Inflammatory macrophage treated with lipopolysaccharide for 4 hours (primary cell): ENCODE results near the gene PHLDA3.

Experiments used
- DNase-seq: peaks from one replicate; pipeline ENCODE4 v3.0.0-alpha.2; 2020

Gene PHLDA3

GRCh38 chr1:201468844-201469644 lies at the start of gene PHLDA3:
Gene PHLDA3, minus strand, starts transcription at chr1:201469188. Its CDS starts 402 bp downstream, at chr1:201468786.
- DNase-seq: peak; percentile 60

DNA sequence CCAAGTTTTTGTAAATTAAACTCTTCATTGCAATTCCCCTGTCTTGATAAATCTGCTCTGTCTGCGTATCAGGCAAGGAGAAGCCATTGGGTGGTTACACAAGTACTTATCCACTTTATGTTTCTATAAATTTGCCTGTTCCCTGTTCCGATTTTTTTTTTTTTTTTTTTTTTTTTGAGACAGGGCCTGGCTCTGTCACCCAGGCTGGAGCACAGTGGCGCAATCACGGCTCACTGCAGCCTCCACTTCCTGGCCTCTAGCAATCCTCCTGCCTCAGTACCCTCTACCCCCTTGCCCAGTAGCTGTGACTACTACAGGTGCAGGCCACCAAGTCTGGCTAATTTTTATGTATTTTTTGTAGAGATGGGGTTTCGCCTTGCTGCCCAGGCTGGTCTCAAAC lies 49.1 kb upstream of the PHLDA3 start:
- peak; percentile 56 for DNase-seq

- no peak for DNase-seq
Measured at GRCh38 chr1:201517631-201518030, 48.6 kb upstream of the PHLDA3 start.

DNA sequence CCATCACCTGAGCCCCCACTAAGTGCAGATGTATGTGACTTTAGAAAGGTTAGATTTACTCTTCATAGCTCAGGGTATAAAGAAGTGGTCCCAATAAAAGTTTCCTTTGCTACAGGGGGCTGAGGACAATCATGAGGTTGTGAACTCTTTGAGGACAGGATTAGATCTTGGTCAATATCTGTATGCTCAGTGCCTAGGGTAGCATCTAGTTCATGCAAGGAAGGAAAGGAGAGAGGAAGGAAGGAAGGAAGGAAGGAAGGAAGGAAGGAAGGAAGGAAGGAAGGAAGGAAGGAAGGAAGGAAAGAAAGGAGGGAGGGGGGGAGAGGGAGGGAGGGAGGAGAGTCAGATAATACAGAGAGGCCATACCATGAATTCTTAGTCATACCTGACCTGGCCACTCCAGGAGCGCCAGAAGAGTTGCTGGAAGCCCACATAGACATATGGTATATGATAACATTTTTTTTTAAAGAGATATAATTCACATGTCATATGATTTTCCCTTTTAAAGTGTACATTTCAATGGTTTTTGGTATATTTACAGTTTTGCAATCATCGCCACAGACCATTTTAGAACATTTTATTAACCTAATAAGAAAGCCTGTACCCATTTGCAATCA lies 47.6 kb upstream of the PHLDA3 start:
- no peak for DNase-seq

DNA sequence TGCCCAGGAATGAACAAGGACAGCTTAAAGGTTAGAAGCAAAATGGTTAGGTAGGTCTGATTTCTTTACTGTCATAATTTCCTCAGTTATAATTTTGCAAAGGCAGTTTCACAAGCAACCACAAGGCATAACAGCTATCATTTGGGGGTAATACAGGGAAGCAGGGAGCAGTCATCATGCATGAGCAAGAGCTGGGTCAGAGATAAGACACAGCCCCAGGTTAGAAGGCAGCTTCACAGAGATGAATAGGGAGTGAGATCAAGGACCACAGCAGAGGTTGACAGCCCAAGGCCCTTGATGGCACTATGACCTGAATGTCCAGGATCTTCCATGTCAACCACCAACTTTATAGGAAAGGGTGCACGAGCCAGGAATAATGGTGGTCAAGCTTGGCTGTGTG lies 46.9 kb upstream of the PHLDA3 start:
- peak; percentile 41 for DNase-seq

DNA sequence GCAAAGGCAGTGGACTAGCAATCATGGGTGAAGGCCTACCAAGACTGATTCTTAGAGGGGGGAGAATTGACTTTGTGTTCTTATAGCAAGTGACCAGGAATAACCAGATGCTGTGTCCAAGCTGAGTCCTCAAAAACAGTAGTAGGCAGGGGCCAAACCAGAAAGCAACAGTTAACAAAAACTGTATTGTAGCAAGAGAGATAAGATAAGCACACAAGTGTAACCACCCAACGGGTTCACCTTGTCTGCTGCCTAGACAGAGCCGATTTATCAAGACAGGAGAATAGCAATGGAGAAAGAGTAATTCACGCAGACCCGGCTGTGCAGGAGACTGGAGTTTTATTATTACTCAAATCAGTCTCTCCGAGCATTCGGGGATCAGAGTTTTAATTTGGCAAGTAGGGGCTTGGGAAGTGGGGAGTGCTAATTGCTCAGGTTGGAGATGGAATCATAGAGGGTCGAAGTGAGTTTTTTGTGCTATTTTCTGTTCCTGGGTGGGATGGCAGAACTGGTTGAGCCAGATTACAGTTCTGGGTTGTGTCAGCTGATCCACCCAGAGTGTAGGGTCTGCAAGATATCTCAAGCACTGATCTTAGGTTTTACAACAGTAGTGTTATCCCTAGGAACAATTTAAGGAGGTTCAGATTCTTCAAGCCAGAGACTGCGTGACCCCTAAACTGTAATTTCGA lies 46.2 kb upstream of the PHLDA3 start:
- DNase-seq: no peak

DNA sequence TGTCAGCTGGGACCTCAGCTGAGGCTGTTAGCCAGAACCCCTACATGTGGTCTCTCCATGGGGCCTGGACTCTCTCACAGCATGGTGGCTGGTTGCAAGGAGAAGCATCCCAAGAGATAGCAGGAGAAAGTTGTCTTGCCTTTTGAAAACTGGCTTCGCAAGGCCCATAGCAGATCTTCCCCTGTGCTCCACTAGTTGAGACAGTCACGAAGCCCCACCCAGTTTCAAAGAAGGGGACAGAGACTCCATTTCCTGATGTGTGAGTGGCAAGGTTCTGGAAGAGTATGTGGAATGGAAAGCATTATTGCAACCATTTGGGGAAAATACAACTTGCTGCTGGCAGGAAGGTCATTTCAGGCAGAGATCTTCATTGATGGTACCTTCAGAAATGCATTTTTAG lies 45.5 kb upstream of the PHLDA3 start:
- no peak for DNase-seq

GRCh38 chr1:201513498-201514243 lies 44.7 kb upstream of the PHLDA3 start:
- DNase-seq: no peak

DNA sequence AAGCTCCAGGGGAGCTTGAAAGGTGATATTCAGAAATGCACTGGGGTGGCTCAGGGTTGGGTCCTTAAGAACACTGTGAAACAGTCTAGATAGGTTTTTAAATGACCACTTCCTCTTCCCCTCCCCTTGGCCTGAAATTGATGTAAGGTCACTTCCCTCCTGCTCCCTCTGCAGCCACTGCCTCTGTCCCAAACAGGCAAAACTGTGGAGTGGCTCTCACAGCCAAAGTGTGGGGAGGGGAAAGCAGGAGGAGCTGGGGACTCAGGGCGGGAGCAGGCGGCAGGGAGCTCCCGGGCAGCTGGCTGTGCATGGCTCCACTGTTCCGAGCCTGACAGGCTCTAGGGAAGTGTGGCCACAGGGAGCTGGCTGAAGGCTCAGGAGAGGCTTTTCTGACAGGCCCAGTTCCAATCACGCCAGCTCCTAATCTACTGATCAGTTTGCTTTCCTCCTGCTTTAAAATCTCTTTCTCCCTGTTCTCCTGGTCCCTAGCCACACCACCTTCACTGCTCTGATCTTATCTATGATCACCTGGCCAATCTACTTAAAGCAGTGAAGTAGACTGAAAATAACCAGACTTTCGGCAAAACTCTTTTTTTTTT lies 43.1 kb upstream of the PHLDA3 start:
- peak; percentile 76 for DNase-seq

GRCh38 chr1:201511396-201511940 lies 42.5 kb upstream of the PHLDA3 start:
- no peak for DNase-seq

- DNase-seq: no peak
Measured at GRCh38 chr1:201510734-201511133, 41.7 kb upstream of the PHLDA3 start.

DNA sequence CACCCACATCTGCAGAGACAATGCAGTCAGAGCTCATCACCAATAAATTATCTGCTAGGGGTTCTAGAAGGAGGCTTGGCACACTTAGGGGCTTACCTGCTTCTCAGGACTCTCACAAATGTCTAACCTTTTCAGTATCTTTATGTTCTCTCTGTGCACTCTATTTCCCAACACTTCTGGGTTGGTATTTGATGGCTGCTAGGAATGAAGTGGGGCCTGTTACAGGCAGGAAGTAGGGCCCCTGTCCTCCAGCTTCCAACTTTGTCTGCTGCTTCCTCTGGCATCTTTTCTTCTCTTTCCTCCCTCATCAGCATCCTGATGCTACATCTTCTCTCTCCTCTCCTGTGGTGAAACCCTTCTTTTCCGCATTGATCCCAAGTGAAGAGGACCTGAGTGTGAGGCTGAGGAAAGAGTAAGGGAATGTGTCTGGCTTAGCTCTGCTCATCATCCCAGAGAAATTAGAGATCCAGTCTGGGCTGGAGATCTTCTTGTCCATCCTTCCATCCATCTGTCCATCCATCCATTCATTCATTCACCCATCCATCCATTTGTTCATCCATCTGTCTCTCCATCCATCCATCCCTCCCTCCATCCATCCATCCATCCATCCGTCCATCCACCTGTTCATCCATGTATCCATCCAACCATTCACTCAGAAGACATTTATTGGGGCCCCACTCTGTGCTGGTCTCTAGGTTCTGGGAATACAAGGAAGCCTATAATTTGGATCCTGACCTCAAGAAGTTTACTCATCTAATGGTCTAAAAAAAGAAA lies 40.8 kb upstream of the PHLDA3 start:
- no peak for DNase-seq

- no peak for DNase-seq
Measured at GRCh38 chr1:201508809-201509208, 39.8 kb upstream of the PHLDA3 start.

- DNase-seq: no peak
Measured at GRCh38 chr1:201507360-201507675, 38.3 kb upstream of the PHLDA3 start.

DNA sequence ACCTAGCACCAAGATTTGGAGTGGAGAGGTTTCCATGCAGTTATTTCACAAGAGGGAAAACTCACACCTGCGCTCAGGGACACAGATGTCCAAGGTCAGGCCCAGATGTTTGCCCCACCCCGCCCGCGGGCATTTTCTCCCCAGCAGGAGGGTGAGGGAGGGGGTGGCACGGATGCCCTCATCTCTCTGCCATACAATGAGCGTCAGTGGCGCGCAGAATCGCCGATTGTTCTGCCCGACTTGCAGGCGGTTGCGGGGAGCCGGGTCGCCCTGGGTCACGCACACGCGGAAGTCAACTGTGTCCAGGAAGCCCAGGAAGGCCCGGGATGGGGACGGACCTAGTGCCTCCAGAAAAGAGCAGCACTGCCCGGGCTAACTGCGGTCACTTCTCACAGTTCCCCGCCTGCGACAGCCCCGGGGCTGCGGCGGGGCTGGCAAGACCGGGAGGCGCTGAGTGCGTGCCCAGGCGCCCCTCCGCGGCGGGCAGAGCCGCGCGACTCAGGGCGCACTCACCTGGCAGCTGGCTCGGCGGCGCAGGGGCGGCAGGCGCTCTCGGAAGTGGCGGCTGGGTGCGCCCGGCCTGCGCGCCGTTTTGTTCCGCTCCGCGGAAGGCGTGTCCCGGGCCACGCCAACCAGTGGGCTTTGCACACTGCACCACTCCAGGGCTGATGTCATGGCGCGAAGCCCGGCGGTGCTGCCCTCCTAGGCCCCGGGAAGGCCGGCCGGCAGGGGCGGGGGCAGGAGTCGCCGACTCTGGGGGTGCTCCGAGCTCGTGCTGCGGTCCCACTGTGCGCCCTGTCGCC lies 37.8 kb upstream of the PHLDA3 start, which contains the start of gene CSRP1:
TSS of gene CSRP1 (minus strand) at position 567 of the 803 bp plus-strand sequence. CDS start 10,820 bp downstream, outside the sequence.
- peak; percentile 89 for DNase-seq

DNA sequence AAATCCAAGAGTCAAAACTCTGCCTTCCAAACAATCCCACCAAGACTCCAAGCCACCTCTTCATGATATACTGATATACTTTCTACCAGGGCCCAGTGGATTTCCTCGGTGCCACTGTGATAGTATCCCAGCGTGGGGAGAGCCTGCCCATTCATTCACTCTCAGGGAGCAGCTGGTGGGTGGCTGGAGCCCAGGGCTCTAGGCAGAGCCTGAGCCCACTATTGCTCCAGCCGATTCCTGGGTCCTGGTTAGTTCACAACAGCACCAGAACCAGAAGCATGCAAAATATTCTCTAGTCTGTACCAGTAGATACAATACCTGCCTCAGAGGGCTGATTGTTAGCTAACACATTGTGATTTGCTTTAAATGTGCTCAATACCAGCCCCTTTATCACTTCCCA lies 37.1 kb upstream of the PHLDA3 start:
- no peak for DNase-seq

DNA sequence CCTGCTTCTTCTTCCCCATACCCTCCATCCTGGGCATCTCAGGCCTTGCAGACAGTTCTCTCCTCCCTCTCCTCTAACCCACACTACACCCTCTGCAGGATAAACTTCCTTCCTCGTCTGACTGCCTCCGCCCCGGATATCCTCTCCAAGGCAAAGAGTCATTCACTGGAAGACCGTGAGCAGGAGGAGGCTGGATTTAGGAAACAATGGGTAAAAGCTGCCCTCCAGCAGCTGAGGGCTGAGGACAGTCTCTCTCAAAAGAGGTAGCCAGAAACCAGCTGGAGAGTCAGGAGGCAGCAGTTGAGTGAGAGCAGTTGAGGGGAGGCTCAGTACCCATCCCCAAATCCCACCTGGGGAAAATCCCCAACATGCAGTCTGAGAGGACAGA lies 36.5 kb upstream of the PHLDA3 start:
- DNase-seq: peak; percentile 45

- no peak for DNase-seq
Measured at GRCh38 chr1:201504799-201505502, 36.0 kb upstream of the PHLDA3 start.

DNA sequence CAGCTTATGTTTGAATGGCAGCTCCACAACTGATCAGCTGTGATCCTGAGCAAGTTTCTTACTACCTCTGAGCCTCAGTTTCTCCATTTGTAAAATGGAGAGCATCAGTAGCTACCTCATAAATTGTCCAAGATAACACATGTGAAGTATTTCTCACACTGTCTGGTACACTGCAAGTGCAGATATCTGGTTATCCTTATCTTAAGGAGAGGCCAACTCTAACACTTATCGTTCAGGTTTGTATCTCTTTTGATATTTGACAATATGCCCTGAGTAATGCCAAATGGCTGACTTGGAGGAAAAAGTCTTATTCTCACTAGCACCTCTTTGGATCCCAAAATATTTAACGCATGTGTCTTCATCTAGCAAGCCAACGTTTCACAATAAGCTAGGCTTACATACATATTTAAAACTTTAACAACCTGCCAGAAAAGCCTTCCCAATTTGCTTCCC lies 35.2 kb upstream of the PHLDA3 start:
- no peak for DNase-seq
